ENCODE measurements around the gene CSAD. TPM values are rescaled to one million over a fixed set of nuclear protein-coding genes. Genes with fewer than 3 reads are reported as not detected.
A peak's percentile ranks its signal among the peaks of the same experiment; 100 is the strongest.

The CSAD gene
- total and polyA plus RNA-seq, 2 of the 13 experiments (the other 11 are each of a cell fraction or from before 2014, with no cell fraction given): 7.2 to 23.5 TPM

GRCh38 chr12:53219956-53220693, 39.4 kb upstream of the CSAD start (continued):
- TF ChIP-seq NFAT5 (CRISPR knock-in tag; IDR thresholded peaks at IDR 0.05) (no peak), MTF2 (CRISPR knock-in tag; IDR thresholded peaks at IDR 0.05; ENCODE audit: borderline replicate concordance) (peak; percentile 10; the same call in 1 of the 2 replicates), HOXA9 (CRISPR knock-in tag; IDR thresholded peaks at IDR 0.05; ENCODE audit: borderline replicate concordance) (no peak), ZNF12 (CRISPR knock-in tag; IDR thresholded peaks at IDR 0.05) (peak; percentile 66; the same call in 1 of the 2 replicates), THYN1 (CRISPR knock-in tag; IDR thresholded peaks at IDR 0.05; ENCODE audit: borderline replicate concordance, low read depth) (no peak), ZNF407 (CRISPR knock-in tag; IDR thresholded peaks at IDR 0.05; ENCODE audit: not compliant biosample characterization) (no peak), TFE3 (CRISPR knock-in tag; IDR thresholded peaks at IDR 0.05) (no peak), TRIM22 (IDR thresholded peaks at IDR 0.05) (no peak), NFE2L1 (CRISPR knock-in tag; IDR thresholded peaks at IDR 0.05; ENCODE audit: borderline replicate concordance) (no peak), ZNF772 (CRISPR knock-in tag; IDR thresholded peaks at IDR 0.05) (peak; percentile 61; the same call in 1 of the 2 replicates), ZBTB7B (CRISPR knock-in tag; IDR thresholded peaks at IDR 0.05) (no peak), ZZZ3 (CRISPR knock-in tag; IDR thresholded peaks at IDR 0.05; ENCODE audit: borderline replicate concordance) (no peak)

All from HepG2 (cell line).